CD4-positive, alpha-beta T cell treated with Interleukin-15 for 4 hours (primary cell): ENCODE measurements around the gene RNMT.
A peak's percentile ranks its signal among the peaks of the same experiment; 100 is the strongest.

Experiments
- DNase-seq: peaks from one replicate; pipeline ENCODE4 v3.0.0-alpha.2; 2020; ENCODE audit warnings: low spot score

The RNMT gene

DNA sequence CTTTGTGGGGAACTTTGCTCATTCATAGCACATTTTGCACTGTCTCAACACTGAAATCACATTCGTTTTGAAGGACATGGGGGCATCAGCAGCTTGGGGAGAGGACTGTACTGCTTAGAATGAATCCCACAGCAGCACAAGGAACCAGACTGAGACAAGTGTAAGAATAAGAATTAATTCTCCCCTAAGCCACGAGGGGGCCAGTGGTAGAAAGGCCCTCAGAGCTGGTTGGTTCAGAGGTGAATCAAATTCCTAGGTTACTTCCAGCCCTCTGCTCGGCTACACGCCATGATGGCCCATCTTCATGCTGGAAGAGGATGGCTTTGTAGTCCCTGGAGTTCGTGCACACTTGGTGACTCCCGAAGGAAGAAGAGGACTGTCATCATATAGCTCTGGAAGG lies 85.5 kb downstream of the RNMT start:
- no peak for DNase-seq

DNA sequence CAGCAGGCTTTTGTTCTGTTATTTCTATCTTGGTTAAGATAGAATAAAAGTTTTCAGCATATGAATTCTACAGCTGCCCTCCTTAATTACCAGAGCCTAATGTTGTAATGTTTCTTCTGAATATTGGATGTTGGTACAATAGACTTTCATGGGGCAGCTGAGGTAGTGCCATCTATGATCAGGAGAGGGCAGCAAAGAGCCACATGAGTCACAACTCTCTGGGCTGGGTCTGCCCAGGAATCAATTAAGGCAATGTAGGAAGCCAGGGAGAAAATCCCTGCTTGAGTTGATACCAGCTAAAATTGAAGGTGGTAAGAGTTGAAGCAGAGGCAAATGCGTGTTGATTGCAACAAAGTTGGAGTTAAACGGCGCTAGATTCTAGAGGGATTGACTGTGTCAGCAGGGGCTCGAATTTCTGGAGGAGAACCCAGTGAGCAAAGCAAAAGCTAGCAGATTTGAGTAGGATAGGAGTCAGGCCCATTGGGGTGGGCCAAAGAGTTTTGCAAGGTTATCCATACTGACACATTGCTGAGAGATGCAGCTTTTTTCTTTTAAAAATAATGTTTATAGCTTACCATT lies 86.9 kb downstream of the RNMT start:
- DNase-seq: peak; percentile 60
